EL (cell line): ENCODE measurements around the gene SEPTIN5.

Source experiments
- DNase-seq: peaks from one replicate; pipeline ENCODE4 v3.0.0-alpha.2; 2016

The SEPTIN5 gene

GRCh38 chr22:19706661-19707151, 7.6 kb upstream of the SEPTIN5 start:
- DNase-seq, result no peak

- DNase-seq, result no peak
These were observed 6.7 kb upstream of the SEPTIN5 start for GRCh38 chr22:19707347-19708290.

GRCh38 chr22:19708321-19709011, 5.8 kb upstream of the SEPTIN5 start:
- DNase-seq, result no peak

GRCh38 chr22:19709063-19709769, 5.1 kb upstream of the SEPTIN5 start:
- DNase-seq, result no peak

GRCh38 chr22:19710020-19710768, 4.1 kb upstream of the SEPTIN5 start:
- no peak for DNase-seq

GRCh38 chr22:19710769-19711106, 3.6 kb upstream of the SEPTIN5 start:
- DNase-seq, result no peak

GRCh38 chr22:19713245-19713644, 1.1 kb upstream of the SEPTIN5 start:
- DNase-seq, result no peak

GRCh38 chr22:19713650-19714311, 522 bp upstream of the SEPTIN5 start:
- no peak for DNase-seq

- DNase-seq, result no peak
These were observed 1.1 kb downstream of the SEPTIN5 start for GRCh38 chr22:19715188-19715930.

- DNase-seq, result no peak
These were observed 1.9 kb downstream of the SEPTIN5 start for GRCh38 chr22:19716041-19716828.

- DNase-seq, result no peak
These were observed 2.5 kb downstream of the SEPTIN5 start for GRCh38 chr22:19716829-19717105.

- no peak for DNase-seq
These were observed 2.9 kb downstream of the SEPTIN5 start for GRCh38 chr22:19717181-19717580.

GRCh38 chr22:19717691-19718455, 3.6 kb downstream of the SEPTIN5 start:
- peak; percentile 68 for DNase-seq

GRCh38 chr22:19718456-19719049, 4.2 kb downstream of the SEPTIN5 start:
- DNase-seq, result no peak

- no peak for DNase-seq
These were observed 4.8 kb downstream of the SEPTIN5 start for GRCh38 chr22:19719050-19719482.

GRCh38 chr22:19719488-19720021, 5.3 kb downstream of the SEPTIN5 start:
- DNase-seq, result no peak

- DNase-seq, result no peak
These were observed 6.0 kb downstream of the SEPTIN5 start for GRCh38 chr22:19720150-19720827.

GRCh38 chr22:19720999-19721329, 6.7 kb downstream of the SEPTIN5 start:
- DNase-seq, result no peak
